GM18951 (cell line): Measurements from ENCODE around the gene TMC3.
"Not testable (repeated sequence)": the region's sequence is repeated elsewhere in the genome, so short reads cannot be mapped to it uniquely, and the experiment has no call there.

Experiments used
- POLR2A ChIP-seq: IDR thresholded peaks from 4 replicates; pipeline ENCODE4 v1.6.1; 2011; ENCODE audit warnings: mild to moderate bottlenecking; ENCODE audit not compliant: insufficient read length, insufficient read depth; ENCODE audit errors: extremely low read depth
- in situ Hi-C: fragments of 300-500 bp; cut with MboI; formaldehyde crosslinking; loops from one replicate; pipeline ENCODE4 v1.12.0; 2022; ENCODE audit warnings: low sequenced_read_pairs, mixed read lengths, inconsistent platforms; ENCODE audit not compliant: unreplicated experiment

Gene TMC3

GRCh38 chr15:81376231-81376630 lies 2.2 kb upstream of the TMC3 start:
- in situ Hi-C loops = no loop called here
- TF ChIP-seq POLR2A = no peak

DNA sequence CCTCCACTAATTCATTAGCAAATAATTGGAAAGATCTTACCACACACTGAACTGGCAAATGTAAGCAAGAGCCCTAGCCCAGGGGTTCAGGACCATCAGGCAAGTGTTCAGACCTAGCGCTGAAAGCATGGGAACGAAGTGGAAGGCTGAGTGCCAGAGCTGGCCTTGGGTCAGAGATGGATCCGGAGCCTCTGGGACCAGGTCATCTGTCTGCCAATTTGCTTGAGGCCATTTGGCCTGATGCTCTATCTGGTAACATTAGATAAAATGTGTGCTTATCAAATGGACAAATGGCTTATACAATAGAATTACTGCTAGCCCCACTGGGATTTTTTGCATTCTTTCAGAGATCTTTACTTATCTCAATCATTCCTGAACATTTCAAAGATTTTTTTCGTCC lies 1.4 kb upstream of the TMC3 start:
- TF ChIP-seq POLR2A = no peak
- in situ Hi-C loops = no loop called here

DNA sequence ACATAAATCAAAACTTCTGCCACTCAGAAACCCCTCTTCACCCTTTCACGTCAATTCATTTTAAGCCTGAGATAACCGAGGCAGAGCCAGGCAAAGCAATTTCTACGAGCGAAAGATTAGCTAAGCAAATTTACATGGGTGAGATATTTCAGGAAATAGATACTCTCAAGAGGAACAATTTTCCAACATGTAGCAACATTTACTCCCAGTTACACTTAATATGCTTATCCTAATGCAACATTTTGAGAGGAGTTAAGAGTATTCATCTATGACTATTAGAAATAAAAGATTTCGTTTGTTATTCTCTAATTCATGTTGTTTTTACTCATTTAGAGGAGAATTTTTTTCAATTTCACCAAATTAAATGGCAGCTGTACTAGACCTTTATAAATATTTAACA lies 837 bp downstream of the TMC3 start:
- in situ Hi-C loops = no loop called here
- TF ChIP-seq POLR2A = no peak

- in situ Hi-C loops = no loop called here
- TF ChIP-seq POLR2A = no peak
Observed at GRCh38 chr15:81372575-81372974, 1.4 kb downstream of the TMC3 start.

DNA sequence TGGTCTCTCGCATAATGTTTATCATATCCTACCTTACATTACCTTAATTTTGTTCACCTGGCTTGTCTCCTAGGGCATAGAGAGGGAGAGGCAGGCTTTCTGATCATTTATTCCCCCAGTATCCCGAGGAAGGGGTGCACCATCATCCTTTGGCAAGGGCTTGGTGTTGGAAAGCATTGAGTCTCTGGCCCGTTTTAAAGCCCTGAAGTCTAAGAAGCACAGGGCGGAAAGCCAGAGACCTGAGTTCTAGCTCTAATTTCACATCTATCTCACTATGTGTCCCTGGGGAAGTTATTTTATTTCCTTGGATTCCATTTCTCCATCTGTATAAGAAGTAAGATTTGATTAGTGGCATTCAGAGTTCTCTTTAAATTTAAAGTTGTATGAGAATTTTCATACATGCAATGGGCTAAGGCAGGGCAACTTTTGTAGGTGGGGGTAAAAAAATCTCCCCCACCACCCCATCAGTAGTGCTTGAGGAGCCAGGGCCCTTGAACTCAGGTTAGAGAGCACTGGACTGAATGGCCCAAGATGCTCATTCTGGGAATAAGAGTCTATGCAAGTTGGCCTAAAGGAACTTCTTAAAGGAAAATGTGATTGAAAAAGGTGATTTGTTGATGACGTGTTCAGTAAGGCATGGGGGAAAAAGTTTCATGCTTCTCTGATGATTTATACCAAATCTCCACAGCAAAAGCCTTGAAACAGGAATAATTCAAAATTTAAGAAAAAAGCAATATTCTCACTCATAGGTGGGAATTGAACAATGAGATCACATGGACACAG lies 10.1 kb downstream of the TMC3 start:
- in situ Hi-C loops = no loop called here
- TF ChIP-seq POLR2A = no peak

- in situ Hi-C loops = no loop called here
- TF ChIP-seq POLR2A = no peak
Observed at GRCh38 chr15:81363276-81363675, 10.7 kb downstream of the TMC3 start.

DNA sequence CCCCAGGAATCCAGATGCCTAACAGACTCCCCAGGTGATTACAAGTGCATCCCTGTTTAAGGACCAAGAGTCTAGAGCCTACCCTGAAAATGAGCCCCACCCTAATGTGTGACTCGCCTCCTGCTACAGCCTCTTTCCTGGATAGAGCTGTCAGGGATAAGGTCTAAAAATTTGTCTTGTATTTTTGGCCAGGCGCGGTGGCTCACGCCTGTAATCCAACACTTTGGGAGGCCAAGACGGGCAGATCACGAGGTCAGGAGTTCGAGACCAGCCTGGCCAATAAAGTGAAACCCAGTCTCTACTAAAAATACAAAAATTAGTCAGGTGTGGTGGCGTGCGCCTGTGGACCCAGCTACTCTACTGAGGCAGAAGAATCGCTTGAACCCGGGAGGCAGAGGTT lies 11.2 kb downstream of the TMC3 start:
- no peak for TF ChIP-seq POLR2A
- in situ Hi-C loops = no loop called here

DNA sequence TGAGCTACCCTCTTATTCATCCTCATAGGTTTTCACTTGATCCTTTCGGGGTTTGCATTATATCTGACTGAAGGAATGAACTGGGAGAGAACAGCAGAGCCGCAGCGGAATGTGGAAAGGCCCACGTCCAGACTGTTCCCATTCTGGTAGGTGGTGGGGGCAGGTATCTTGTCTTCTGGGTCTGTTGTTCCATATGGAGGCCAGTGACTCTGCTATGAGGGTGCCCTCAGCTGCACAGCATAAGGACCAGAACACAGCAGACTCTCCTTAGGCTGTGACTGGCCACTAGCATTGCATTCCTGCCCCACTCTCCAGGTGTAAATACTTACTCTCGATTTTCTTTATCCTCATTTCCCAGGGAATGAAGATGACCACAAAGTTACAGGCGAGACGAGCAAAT lies 12.1 kb downstream of the TMC3 start:
- in situ Hi-C loops = no loop called here
- TF ChIP-seq POLR2A = no peak

DNA sequence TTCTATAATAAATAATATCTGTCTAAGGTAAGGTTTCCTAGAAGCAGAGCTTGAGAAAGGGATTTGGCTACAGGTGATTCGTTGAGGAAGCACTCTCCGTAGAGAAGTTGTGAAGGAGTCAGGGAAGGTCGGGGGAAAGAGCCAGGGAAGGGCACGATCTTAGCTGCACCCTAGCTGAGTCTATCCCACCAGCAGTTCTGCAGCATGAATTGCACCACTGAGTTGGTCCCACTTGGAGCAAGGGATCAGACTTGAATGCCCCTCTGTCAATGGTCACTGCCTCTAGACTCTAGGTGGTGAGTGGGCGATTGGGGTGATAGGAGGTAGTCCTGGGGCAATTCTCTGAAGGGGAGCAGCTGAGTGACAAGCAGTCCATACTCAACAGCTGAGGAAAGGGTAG lies 13.5 kb downstream of the TMC3 start:
- no peak for TF ChIP-seq POLR2A
- in situ Hi-C loops = no loop called here

DNA sequence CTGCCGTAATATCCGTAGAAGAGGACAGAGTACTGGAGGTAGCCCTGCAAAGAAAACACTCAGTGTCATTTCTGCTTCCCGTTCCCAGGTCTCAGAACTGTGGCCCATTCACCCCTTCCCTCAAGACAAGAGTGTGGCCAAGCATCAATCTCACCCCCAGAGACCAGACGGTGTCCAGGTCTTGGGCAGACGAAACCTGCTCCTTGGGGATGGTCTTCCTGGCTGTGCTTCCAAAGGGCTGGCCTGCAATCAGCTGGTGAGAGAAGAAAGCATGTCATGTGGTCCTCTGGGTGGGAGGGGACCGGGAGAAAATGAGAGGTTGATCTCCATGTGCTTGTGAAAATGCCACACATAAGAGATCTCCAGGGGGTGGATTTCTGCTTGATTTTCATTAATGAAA lies 15.8 kb downstream of the TMC3 start:
- in situ Hi-C loops = no loop called here
- TF ChIP-seq POLR2A = no peak

- no peak for TF ChIP-seq POLR2A
- in situ Hi-C loops = no loop called here
Observed at GRCh38 chr15:81357180-81357686, 16.8 kb downstream of the TMC3 start.

- TF ChIP-seq POLR2A = no peak
- in situ Hi-C loops = no loop called here
Observed at GRCh38 chr15:81356252-81356651, 17.8 kb downstream of the TMC3 start.

GRCh38 chr15:81351651-81352050 lies 22.4 kb downstream of the TMC3 start:
- TF ChIP-seq POLR2A = no peak
- in situ Hi-C loops = no loop called here

DNA sequence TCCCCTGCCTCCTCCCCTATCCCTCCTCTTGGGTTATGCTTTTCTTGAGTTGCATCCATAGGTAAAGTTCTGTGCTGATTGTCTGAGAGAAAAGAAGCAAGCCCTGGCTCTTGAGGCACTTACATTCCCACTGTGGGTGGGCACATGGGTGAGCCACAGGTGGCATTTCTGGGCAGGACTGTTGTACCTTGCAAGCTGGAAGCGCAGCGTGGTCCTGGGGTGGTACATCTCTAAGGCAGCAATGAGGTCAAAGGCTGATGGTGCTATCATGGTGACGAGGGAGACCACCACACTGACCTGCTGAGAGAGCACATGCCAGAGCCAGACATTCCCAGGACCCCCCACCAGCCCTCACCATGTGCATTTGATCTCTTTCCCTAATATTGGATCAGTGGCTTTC lies 24.7 kb downstream of the TMC3 start:
- in situ Hi-C loops = no loop called here
- TF ChIP-seq POLR2A = no peak

GRCh38 chr15:81348691-81349090 lies 25.3 kb downstream of the TMC3 start:
- in situ Hi-C loops = not testable (repeated sequence)
